GM18870 (cell line): ENCODE results near the gene STX19.
"Not testable (repeated sequence)": the region's sequence is repeated elsewhere in the genome, so short reads cannot be mapped to it uniquely, and the experiment has no call there.

Experiments
- ATAC-seq: cut with Tn5 transposase; IDR thresholded peaks from one replicate; pipeline ENCODE4 v1.9.1; 2021; ENCODE audit warnings: moderate library complexity; ENCODE audit not compliant: unreplicated experiment

STX19 gene

GRCh38 chr3:94028093-94028837 is at the start of gene STX19:
Gene STX19 (minus strand): TSS chr3:94028597. CDS start chr3:94015269, 13,328 bp downstream.
- ATAC-seq: no peak

- ATAC-seq: no peak
Measured at GRCh38 chr3:94076055-94076454, 47.7 kb upstream of the STX19 start.

- ATAC-seq: peak; percentile 71
Measured at GRCh38 chr3:94071713-94072284, 43.4 kb upstream of the STX19 start.

GRCh38 chr3:94070341-94070911 is 42.0 kb upstream of the STX19 start:
- ATAC-seq: peak; percentile 60

GRCh38 chr3:94069194-94069813 is 40.9 kb upstream of the STX19 start:
- ATAC-seq: no peak

- no peak for ATAC-seq
Measured at GRCh38 chr3:94066506-94067500, 38.4 kb upstream of the STX19 start.

- no peak for ATAC-seq
Measured at GRCh38 chr3:94065819-94066480, 37.6 kb upstream of the STX19 start.

- ATAC-seq: no peak
Measured at GRCh38 chr3:94065122-94065521, 36.7 kb upstream of the STX19 start.

- no peak for ATAC-seq
Measured at GRCh38 chr3:94064243-94064860, 36.0 kb upstream of the STX19 start.

GRCh38 chr3:94063496-94064119 is 35.2 kb upstream of the STX19 start:
- ATAC-seq: no peak

- ATAC-seq: peak; percentile 95
Measured at GRCh38 chr3:94062513-94063404, 34.4 kb upstream of the STX19 start, which contains the start of the genes DHFR2 and NSUN3. Gene DHFR2 (minus strand): TSS chr3:94062916. CDS start chr3:94061511, 1,405 bp downstream. Gene NSUN3 (plus strand): TSS chr3:94063061. CDS start chr3:94063127, 66 bp downstream.

GRCh38 chr3:94061297-94061696 is 32.9 kb upstream of the STX19 start:
- no peak for ATAC-seq

GRCh38 chr3:94050546-94050945 is 22.1 kb upstream of the STX19 start:
- ATAC-seq: no peak

GRCh38 chr3:94049267-94049666 is 20.9 kb upstream of the STX19 start:
- ATAC-seq: no peak

- no peak for ATAC-seq
Measured at GRCh38 chr3:94046533-94046932, 18.1 kb upstream of the STX19 start.

- not testable (repeated sequence) for ATAC-seq
Measured at GRCh38 chr3:94044100-94044936, 15.9 kb upstream of the STX19 start.

- no peak for ATAC-seq
Measured at GRCh38 chr3:94043285-94043684, 14.9 kb upstream of the STX19 start.
